Mesothelial cell of epicardium (in vitro differentiated cells): ENCODE measurements around the gene BRI3. TPM values are rescaled to one million over a fixed set of nuclear protein-coding genes. Genes with fewer than 3 reads are reported as not detected.

Source experiments
- DNase-seq, 2 experiments: peaks; one replicate each; pipeline ENCODE4 v3.0.0; 2021; ENCODE audit warnings: low spot score in 2 of 2; ENCODE audit not compliant: unreplicated experiment in 2 of 2
- H3K27ac Mint-ChIP-seq: 2 replicates; pipeline ENCODE4 v1.8.0; 2021; ENCODE audit warnings: mixed read lengths
- H3K27me3 Mint-ChIP-seq: 2 replicates; pipeline ENCODE4 v1.8.0; 2021; ENCODE audit warnings: low read depth, mixed read lengths
- H3K36me3 Mint-ChIP-seq: 2 replicates; pipeline ENCODE4 v1.8.0; 2021; ENCODE audit warnings: mixed read lengths
- H3K4me1 Mint-ChIP-seq: 2 replicates; pipeline ENCODE4 v1.8.0; 2021; ENCODE audit warnings: mixed read lengths
- H3K4me3 Mint-ChIP-seq: 2 replicates; pipeline ENCODE4 v1.8.0; 2021; ENCODE audit warnings: mild to moderate bottlenecking, moderate library complexity, mixed read lengths
- H3K9me3 Mint-ChIP-seq: 2 replicates; pipeline ENCODE4 v1.8.0; 2021; ENCODE audit warnings: mixed read lengths
- CTCF ChIP-seq: fragments of 200-600 bp; sonication (generic); IDR thresholded peaks from one replicate; pipeline ENCODE4 v1.5.0; 2021; ENCODE audit warnings: antibody characterized with exemption; ENCODE audit not compliant: unreplicated experiment
- total RNA-seq: library from RNA; stranded (reverse); gene quantifications from 3 replicates; pipeline ENCODE4 v1.2.1, GENCODE V29; 2021

The BRI3 gene
- total RNA-seq, 1 donor from 2014 or later = 113 TPM

DNA sequence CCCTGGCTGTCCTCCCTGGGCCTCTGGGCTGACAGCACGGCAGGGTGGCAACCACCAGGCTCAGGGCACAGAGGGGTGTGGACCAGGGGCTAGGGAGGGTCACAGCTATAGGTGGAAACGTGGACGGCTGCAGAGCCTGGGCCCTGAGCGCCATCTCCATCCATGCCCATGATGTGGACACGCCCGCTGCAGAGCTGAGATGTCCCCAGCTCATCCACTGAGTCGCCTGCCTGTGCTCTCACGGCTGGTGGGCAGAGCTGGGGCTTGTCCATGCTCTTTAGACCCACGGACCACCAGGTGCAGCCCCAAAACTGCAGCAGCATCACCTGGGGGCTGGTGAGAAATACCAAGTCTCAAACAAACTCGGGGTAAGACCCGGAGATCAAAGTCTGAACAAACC is 45.6 kb upstream of the BRI3 start:
- no peaks in the 10 kb centered on the region for H3K27me3 Mint-ChIP-seq
- H3K27ac Mint-ChIP-seq = no peak overlapping the region
- no peak for DNase-seq
- H3K4me3 Mint-ChIP-seq = no peak overlapping the region
- peaks cover 16% of the 10 kb centered on the region for H3K36me3 Mint-ChIP-seq
- no peak for TF ChIP-seq CTCF
- H3K9me3 Mint-ChIP-seq = no peaks in the 10 kb centered on the region
- no peaks in the 10 kb centered on the region for H3K4me1 Mint-ChIP-seq

- no peak for TF ChIP-seq CTCF
- Mint-ChIP-seq H3K4me1 (no peaks in the 10 kb centered on the region), H3K27me3 (no peaks in the 10 kb centered on the region), H3K36me3 (peaks cover 16% of the 10 kb centered on the region), H3K9me3 (no peaks in the 10 kb centered on the region), H3K4me3 (no peak overlapping the region), H3K27ac (no peak overlapping the region)
- DNase-seq = no peak
These were observed 44.9 kb upstream of the BRI3 start for GRCh38 chr7:98236355-98237185.

DNA sequence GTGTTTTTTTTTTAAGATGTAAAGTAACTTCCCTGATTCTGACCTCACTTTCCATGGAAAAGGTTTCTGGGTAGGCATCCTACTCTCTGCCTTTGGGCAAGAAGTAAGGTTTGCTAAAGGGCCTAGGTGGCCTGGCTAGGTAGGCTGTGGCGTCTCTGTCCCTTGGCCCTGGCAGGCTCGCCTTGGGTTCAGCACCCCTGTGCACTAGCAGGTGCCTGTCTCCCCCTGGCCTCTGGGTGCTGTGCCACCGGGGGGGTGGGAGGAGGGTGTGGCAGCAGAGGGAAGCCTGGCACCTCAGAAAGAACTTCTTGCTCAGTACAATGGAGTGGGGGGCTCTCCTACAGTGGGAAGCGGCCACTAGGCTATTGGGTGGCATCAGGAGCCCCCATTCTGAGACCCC is 43.4 kb upstream of the BRI3 start:
- H3K27ac Mint-ChIP-seq = no peak overlapping the region
- no peaks in the 10 kb centered on the region for H3K4me1 Mint-ChIP-seq
- no peak for DNase-seq
- no peaks in the 10 kb centered on the region for H3K9me3 Mint-ChIP-seq
- no peak for TF ChIP-seq CTCF
- no peaks in the 10 kb centered on the region for H3K27me3 Mint-ChIP-seq
- H3K36me3 Mint-ChIP-seq = peaks cover 16% of the 10 kb centered on the region
- no peak overlapping the region for H3K4me3 Mint-ChIP-seq

DNA sequence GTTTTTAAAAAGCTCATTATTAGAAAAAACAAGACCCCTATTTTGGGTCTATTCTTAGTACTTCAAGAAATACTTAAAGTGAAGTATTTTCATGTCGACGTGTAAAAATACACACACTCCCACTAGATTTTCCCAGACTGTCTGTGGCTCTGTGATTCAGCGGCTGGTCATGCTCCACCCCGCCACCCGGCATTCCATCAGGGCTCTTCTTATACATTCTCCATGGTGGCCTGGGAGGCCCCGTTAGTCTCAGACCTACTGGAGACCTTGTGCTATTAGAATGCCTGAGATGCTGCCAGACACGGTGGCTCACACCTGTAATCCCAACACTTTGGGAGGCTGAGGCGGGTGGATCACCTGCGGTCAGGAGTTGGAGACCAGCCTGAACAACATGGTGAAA is 42.5 kb upstream of the BRI3 start:
- no peaks in the 10 kb centered on the region for H3K9me3 Mint-ChIP-seq
- H3K4me3 Mint-ChIP-seq = no peak overlapping the region
- no peak overlapping the region for H3K27ac Mint-ChIP-seq
- no peaks in the 10 kb centered on the region for H3K27me3 Mint-ChIP-seq
- H3K36me3 Mint-ChIP-seq = peaks cover 14% of the 10 kb centered on the region
- no peaks in the 10 kb centered on the region for H3K4me1 Mint-ChIP-seq
- no peak for DNase-seq
- no peak for TF ChIP-seq CTCF

DNA sequence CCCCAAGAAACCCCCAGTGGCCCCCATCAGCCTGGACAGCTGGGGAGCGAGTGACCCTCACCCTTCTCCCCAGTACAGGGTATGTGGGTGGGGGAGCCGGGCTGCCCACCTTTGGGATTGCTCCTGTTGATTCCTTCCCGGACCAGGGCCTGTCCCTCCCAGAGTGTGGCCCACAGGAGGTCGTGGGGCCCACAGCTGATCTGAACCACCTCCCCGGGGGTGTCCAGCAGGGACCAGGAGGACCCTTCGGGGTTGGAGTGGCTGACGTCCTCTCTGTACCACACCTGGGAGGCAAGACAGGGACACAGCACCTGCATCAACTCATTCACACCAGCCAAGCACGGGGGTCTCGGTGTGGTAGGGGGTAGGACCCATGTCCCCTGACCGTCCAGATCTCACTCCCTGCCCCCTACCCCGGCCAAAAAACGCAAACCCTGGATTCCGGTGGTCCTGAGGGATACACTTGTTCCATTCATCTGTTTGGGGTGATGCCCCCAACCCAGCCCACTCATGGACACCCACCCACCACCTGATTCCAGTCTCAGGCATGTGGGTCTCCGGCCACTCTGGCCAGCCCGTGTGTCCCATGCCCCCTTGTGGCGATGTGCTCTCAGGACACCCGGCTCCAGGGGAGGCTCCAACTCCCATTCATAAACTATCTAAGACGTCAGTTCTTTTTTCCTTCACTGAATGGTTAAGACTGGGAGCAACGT is 40.4 kb upstream of the BRI3 start:
- Mint-ChIP-seq H3K4me1 (no peaks in the 10 kb centered on the region), H3K27me3 (no peaks in the 10 kb centered on the region), H3K27ac (no peak overlapping the region), H3K9me3 (no peaks in the 10 kb centered on the region), H3K4me3 (no peak overlapping the region), H3K36me3 (peaks cover 11% of the 10 kb centered on the region)
- no peak for DNase-seq
- peak; percentile 64 for TF ChIP-seq CTCF
